ENCODE data around the gene VWF.

The VWF gene

GRCh38 chr12:6065863-6066199 lies 58.6 kb downstream of the VWF start:
- H4K20me1 ChIP-seq (ENCODE audit: insufficient read depth, low read length): no peaks in the 10 kb centered on the region
- TF ChIP-seq EZH2phosphoT487 (IDR thresholded peaks at IDR 0.05; ENCODE audit: low read depth): no peak
- no peak for TF ChIP-seq CTCF (IDR thresholded peaks at IDR 0.05; ENCODE audit: low read depth, low read length)
- no peaks in the 10 kb centered on the region for H3K79me2 ChIP-seq (ENCODE audit: low read length)
- H3K4me1 ChIP-seq (ENCODE audit: low read length): no peaks in the 10 kb centered on the region
- no peak overlapping the region for H3K27ac ChIP-seq (ENCODE audit: low read length)
- no peak overlapping the region for H3K4me2 ChIP-seq (ENCODE audit: low read length)
- H2AFZ ChIP-seq (ENCODE audit: low read depth, low read length): no peak overlapping the region
- no peaks in the 10 kb centered on the region for H3K9me3 ChIP-seq (ENCODE audit: insufficient read depth, low read length)
- H3K4me3 ChIP-seq (ENCODE audit: low read length): no peak overlapping the region
- H3K27me3 ChIP-seq (ENCODE audit: low read depth, low read length): peaks cover 23% of the 10 kb centered on the region
- H3K9ac ChIP-seq (ENCODE audit: low read length): no peak overlapping the region
- no peaks in the 10 kb centered on the region for H3K36me3 ChIP-seq (replicated peaks; ENCODE audit: low read depth, low read length)

- no peak overlapping the region for H2AFZ ChIP-seq (ENCODE audit: low read depth, low read length)
- no peak overlapping the region for H3K4me3 ChIP-seq (ENCODE audit: low read length)
- peaks cover 21% of the 10 kb centered on the region for H3K27me3 ChIP-seq (ENCODE audit: low read depth, low read length)
- TF ChIP-seq EZH2phosphoT487 (IDR thresholded peaks at IDR 0.05; ENCODE audit: low read depth): no peak
- no peak for TF ChIP-seq CTCF (IDR thresholded peaks at IDR 0.05; ENCODE audit: low read depth, low read length)
- H4K20me1 ChIP-seq (ENCODE audit: insufficient read depth, low read length): no peaks in the 10 kb centered on the region
- no peaks in the 10 kb centered on the region for H3K79me2 ChIP-seq (ENCODE audit: low read length)
- H3K9ac ChIP-seq (ENCODE audit: low read length): no peak overlapping the region
- no peaks in the 10 kb centered on the region for H3K9me3 ChIP-seq (ENCODE audit: insufficient read depth, low read length)
- no peaks in the 10 kb centered on the region for H3K4me1 ChIP-seq (ENCODE audit: low read length)
- H3K27ac ChIP-seq (ENCODE audit: low read length): no peak overlapping the region
- H3K4me2 ChIP-seq (ENCODE audit: low read length): no peak overlapping the region
- H3K36me3 ChIP-seq (replicated peaks; ENCODE audit: low read depth, low read length): no peaks in the 10 kb centered on the region
Measured at GRCh38 chr12:6065131-6065862, 59.2 kb downstream of the VWF start.

GRCh38 chr12:6062757-6063735 lies 61.4 kb downstream of the VWF start:
- Histone ChIP-seq H3K9ac (ENCODE audit: low read length) (no peak overlapping the region), H3K4me3 (ENCODE audit: low read length) (no peak overlapping the region), H3K79me2 (ENCODE audit: low read length) (no peaks in the 10 kb centered on the region), H2AFZ (ENCODE audit: low read depth, low read length) (no peak overlapping the region), H3K27me3 (ENCODE audit: low read depth, low read length) (peaks cover 14% of the 10 kb centered on the region; the same call in 1 of the 2 replicates), H4K20me1 (ENCODE audit: insufficient read depth, low read length) (no peaks in the 10 kb centered on the region), H3K4me1 (ENCODE audit: low read length) (no peaks in the 10 kb centered on the region), H3K27ac (ENCODE audit: low read length) (no peak overlapping the region), H3K4me2 (ENCODE audit: low read length) (no peak overlapping the region), H3K9me3 (ENCODE audit: insufficient read depth, low read length) (no peaks in the 10 kb centered on the region), H3K36me3 (replicated peaks; ENCODE audit: low read depth, low read length) (no peaks in the 10 kb centered on the region)
- TF ChIP-seq EZH2phosphoT487 (IDR thresholded peaks at IDR 0.05; ENCODE audit: low read depth) (no peak), CTCF (IDR thresholded peaks at IDR 0.05; ENCODE audit: low read depth, low read length) (peak; percentile 68)

GRCh38 chr12:6062395-6062756 lies 62.1 kb downstream of the VWF start:
- TF ChIP-seq EZH2phosphoT487 (IDR thresholded peaks at IDR 0.05; ENCODE audit: low read depth) (no peak), CTCF (IDR thresholded peaks at IDR 0.05; ENCODE audit: low read depth, low read length) (no peak)
- H3K4me2 ChIP-seq (ENCODE audit: low read length): no peak overlapping the region
- H2AFZ ChIP-seq (ENCODE audit: low read depth, low read length): no peak overlapping the region
- H3K9ac ChIP-seq (ENCODE audit: low read length): no peak overlapping the region
- no peaks in the 10 kb centered on the region for H3K9me3 ChIP-seq (ENCODE audit: insufficient read depth, low read length)
- no peaks in the 10 kb centered on the region for H3K36me3 ChIP-seq (replicated peaks; ENCODE audit: low read depth, low read length)
- peaks cover 14% of the 10 kb centered on the region; the same call in 1 of the 2 replicates for H3K27me3 ChIP-seq (ENCODE audit: low read depth, low read length)
- H3K79me2 ChIP-seq (ENCODE audit: low read length): no peaks in the 10 kb centered on the region
- no peaks in the 10 kb centered on the region for H4K20me1 ChIP-seq (ENCODE audit: insufficient read depth, low read length)
- no peak overlapping the region for H3K27ac ChIP-seq (ENCODE audit: low read length)
- H3K4me1 ChIP-seq (ENCODE audit: low read length): no peaks in the 10 kb centered on the region
- no peak overlapping the region for H3K4me3 ChIP-seq (ENCODE audit: low read length)
